ENCODE results near the gene SLC27A1. TPM values are rescaled to one million over a fixed set of nuclear protein-coding genes. Genes with fewer than 3 reads are reported as not detected.
A peak's percentile ranks its signal among the peaks of the same experiment; 100 is the strongest.

The SLC27A1 gene
- total and polyA plus RNA-seq, 9 of the 15 experiments (the other 6 are each of a cell fraction or from before 2014, with no cell fraction given) = 0.06 to 3.0 (median 1.1) TPM

DNA sequence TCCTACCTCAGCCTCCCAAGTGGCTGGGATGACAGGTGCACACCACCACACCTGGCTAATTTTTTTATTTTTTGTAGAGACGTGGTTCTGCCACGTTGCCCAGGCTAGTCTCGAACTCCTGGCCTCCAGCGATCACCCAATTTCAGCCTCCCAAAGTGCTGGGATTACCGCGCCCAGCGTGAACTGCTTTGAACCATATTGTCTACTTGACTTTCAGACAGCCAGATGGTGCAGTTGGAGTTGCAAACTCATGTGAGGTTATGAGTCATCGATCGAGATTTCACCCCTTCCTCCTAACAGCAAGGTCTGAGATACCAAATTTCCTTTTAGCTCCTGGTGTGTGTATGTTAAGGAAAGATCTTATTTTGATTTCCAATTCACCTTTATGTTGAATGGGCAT is 2.7 kb downstream of the SLC27A1 start (continued):
- TF ChIP-seq ATF7 (IDR thresholded peaks at IDR 0.05) (peak; percentile 50; the same call in 1 of the 2 replicates), ATF1 (CRISPR knock-in tag; IDR thresholded peaks at IDR 0.05) (no peak), ATF1 (tag; IDR thresholded peaks at IDR 0.05) (peak; percentile 22; the same call in 1 of the 2 replicates), U2AF2 (optimal IDR thresholded peaks at IDR 0.05; ENCODE audit: low read depth, low read length) (no peak), NFIC (IDR thresholded peaks at IDR 0.05) (0 out of 2 replicates have a peak, but pooled peaks have one; percentile 15), RCOR1 (IDR thresholded peaks at IDR 0.05; ENCODE audit: borderline replicate concordance in 1 of 2, low read depth in 2 of 2, low read length in 2 of 2) (peak in 1 of 2 experiments; percentile 82; a peak in 2 of 4 replicates), FOSL1 (tag; conservative IDR thresholded peaks at IDR 0.05) (peak; percentile 96), BCOR (IDR thresholded peaks at IDR 0.05) (no peak), CAMTA2 (CRISPR knock-in tag; conservative IDR thresholded peaks at IDR 0.05) (no peak), MTA1 (IDR thresholded peaks at IDR 0.05; ENCODE audit: borderline replicate concordance) (no peak), SP1 (CRISPR knock-in tag; IDR thresholded peaks at IDR 0.05) (peak; percentile 57; the same call in 1 of the 2 replicates)
- TF ChIP-seq, protein P1, sequence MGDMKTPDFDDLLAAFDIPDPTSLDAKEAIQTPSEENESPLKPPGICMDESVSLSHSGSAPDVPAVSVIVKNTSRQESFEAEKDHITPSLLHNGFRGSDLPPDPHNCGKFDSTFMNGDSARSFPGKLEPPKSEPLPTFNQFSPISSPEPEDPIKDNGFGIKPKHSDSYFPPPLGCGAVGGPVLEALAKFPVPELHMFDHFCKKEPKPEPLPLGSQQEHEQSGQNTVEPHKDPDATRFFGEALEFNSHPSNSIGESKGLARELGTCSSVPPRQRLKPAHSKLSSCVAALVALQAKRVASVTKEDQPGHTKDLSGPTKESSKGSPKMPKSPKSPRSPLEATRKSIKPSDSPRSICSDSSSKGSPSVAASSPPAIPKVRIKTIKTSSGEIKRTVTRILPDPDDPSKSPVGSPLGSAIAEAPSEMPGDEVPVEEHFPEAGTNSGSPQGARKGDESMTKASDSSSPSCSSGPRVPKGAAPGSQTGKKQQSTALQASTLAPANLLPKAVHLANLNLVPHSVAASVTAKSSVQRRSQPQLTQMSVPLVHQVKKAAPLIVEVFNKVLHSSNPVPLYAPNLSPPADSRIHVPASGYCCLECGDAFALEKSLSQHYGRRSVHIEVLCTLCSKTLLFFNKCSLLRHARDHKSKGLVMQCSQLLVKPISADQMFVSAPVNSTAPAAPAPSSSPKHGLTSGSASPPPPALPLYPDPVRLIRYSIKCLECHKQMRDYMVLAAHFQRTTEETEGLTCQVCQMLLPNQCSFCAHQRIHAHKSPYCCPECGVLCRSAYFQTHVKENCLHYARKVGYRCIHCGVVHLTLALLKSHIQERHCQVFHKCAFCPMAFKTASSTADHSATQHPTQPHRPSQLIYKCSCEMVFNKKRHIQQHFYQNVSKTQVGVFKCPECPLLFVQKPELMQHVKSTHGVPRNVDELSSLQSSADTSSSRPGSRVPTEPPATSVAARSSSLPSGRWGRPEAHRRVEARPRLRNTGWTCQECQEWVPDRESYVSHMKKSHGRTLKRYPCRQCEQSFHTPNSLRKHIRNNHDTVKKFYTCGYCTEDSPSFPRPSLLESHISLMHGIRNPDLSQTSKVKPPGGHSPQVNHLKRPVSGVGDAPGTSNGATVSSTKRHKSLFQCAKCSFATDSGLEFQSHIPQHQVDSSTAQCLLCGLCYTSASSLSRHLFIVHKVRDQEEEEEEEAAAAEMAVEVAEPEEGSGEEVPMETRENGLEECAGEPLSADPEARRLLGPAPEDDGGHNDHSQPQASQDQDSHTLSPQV (IDR thresholded peaks at IDR 0.05) = no peak
- TF ChIP-seq, protein P2, sequence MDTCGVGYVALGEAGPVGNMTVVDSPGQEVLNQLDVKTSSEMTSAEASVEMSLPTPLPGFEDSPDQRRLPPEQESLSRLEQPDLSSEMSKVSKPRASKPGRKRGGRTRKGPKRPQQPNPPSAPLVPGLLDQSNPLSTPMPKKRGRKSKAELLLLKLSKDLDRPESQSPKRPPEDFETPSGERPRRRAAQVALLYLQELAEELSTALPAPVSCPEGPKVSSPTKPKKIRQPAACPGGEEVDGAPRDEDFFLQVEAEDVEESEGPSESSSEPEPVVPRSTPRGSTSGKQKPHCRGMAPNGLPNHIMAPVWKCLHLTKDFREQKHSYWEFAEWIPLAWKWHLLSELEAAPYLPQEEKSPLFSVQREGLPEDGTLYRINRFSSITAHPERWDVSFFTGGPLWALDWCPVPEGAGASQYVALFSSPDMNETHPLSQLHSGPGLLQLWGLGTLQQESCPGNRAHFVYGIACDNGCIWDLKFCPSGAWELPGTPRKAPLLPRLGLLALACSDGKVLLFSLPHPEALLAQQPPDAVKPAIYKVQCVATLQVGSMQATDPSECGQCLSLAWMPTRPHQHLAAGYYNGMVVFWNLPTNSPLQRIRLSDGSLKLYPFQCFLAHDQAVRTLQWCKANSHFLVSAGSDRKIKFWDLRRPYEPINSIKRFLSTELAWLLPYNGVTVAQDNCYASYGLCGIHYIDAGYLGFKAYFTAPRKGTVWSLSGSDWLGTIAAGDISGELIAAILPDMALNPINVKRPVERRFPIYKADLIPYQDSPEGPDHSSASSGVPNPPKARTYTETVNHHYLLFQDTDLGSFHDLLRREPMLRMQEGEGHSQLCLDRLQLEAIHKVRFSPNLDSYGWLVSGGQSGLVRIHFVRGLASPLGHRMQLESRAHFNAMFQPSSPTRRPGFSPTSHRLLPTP (IDR thresholded peaks at IDR 0.05; ENCODE audit: borderline replicate concordance, extremely low read depth, insufficient read length) = peak; percentile 56
- TF ChIP-seq, protein P3, sequence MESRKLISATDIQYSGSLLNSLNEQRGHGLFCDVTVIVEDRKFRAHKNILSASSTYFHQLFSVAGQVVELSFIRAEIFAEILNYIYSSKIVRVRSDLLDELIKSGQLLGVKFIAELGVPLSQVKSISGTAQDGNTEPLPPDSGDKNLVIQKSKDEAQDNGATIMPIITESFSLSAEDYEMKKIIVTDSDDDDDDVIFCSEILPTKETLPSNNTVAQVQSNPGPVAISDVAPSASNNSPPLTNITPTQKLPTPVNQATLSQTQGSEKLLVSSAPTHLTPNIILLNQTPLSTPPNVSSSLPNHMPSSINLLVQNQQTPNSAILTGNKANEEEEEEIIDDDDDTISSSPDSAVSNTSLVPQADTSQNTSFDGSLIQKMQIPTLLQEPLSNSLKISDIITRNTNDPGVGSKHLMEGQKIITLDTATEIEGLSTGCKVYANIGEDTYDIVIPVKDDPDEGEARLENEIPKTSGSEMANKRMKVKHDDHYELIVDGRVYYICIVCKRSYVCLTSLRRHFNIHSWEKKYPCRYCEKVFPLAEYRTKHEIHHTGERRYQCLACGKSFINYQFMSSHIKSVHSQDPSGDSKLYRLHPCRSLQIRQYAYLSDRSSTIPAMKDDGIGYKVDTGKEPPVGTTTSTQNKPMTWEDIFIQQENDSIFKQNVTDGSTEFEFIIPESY (CRISPR knock-in tag; IDR thresholded peaks at IDR 0.05) = no peak
